Activated T-helper 1 cell treated with anti-CD3 and anti-CD28 coated beads, Interleukin-2, amount 50 U/mL, for 16 hours (primary cell): ENCODE results near the gene PLEKHA6.

Source experiments
- DNase-seq, 2 donors: peaks; one replicate each; pipeline ENCODE4 v3.0.0-alpha.2; 2020; ENCODE audit warnings: low read depth in 1 of 2, low spot score in 1 of 2

PLEKHA6 gene

DNA sequence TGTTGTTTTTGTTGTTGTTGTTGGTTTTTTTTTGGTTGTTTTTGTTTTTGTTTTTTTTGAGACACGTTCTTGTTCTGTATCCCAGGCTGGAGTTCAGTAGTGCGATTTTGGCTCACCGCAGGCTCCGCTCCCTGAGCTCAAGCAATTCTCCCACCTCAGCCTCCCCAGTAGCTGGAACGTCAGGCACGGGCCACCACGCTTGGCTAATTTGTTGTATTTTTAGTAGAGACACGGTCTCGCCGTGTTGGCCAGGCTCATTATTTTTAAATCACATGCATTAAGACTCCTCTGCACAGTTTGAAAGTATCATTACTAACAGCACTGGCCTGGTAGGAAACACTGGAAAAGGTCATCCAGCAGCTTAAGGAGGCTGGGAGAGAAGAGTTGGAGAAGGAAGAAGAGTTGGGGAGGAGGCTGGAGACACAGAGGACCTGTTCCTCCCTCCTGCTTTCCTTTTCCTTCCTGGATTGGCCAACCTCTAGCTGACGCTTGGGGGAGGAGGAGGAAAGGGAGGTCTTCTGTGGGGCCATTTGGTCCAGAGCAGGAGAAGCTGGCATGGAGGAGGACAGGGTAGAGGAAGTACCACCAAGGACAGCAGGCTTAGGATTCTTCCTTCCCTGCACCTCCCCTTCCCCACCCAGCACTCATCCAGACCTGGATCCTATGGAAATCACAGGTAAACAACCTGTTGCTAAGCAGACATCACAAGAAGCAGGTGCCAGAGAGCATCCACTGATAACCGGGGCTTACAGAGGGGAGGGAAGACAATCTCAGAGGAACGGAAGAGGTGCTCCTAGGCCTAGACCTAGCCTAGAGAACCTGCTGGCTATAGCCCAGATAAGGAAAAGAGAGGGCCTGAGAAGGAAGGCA lies 74.1 kb downstream of the PLEKHA6 start:
- no peak for DNase-seq

DNA sequence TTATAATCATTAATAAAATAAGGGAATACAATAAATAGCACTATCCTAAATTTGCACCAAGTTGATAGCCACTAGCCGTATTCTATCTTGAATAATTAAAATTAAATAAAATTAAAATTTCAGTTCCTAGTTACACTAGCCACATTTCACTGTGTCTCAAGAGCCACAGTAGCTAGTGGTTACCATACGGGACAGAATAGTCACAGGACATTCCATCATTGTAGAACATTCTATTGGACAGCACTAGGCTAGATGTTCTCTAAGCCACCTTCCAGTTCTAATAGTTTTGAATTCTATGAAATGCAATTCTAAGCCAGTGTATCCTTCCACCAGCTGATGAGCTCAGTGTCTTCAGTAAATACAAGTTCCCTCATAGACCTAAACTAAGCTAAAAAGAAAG lies 74.8 kb downstream of the PLEKHA6 start:
- DNase-seq, result no peak

DNA sequence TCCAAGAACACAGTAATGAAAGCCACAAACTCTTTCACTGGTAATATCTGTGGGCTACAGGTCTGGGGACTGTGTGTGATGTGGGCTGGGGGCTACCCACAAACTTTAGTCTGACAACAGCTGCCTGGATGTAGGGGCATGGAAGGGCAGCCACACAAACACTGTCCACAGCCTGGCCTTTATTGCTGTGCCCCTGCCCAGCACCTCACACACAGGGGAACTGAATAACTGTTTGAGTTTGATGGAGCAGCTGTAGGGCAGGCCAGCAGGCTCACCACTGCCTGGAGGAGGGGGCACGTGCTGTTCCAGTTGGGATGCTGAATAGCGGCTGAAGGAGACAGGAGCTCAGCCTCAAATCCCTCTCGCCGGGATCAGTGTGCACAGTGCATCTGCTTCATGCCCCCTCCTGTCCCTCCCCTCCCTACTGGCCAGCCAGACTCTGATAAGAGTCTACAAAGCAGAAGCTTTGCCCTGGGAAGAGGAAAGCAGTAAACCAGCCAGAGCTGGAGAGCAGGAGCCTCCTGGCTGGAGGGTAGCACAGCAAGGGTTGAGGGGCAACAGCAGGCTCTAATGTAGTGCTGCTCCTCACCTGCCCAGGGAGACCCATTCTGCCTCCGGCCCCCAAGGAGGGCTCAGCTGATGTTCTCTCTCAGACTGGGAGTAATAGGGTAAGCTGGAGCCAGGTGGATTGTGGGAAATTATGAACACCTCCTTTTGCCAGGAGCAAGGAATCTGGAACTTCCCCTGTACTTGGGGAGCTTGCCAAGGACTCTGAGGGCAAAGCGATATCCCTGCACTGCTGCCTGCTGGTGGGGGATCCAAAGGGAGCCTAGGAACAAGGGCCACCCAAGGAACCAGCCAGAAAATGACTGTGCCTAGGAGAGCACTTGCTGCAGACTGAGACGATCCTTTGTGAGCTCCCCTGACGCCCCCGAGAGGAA lies 75.7 kb downstream of the PLEKHA6 start:
- DNase-seq, result no peak

DNA sequence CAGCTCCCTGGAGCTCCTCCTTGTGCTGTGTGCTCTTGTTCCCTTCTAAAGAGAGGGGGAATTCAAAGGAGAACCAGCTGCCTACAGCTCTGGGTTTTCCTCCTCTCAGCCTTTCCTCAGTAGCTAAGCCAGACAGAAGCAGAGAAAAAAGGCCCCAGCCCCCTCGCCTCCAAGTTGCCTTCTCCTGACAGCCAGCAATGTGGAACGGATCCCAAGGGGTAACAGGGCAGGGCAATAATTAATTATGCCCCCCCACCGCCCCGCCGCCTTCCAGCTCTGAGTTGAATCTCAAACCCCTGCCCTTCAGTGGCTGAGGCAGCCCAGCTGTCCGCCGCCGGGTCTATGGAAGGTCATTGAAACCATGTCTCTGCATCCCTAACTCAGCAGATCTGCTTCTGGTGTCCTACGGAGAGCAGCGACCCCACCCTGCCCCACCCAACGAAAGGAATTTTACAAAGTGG lies 76.9 kb downstream of the PLEKHA6 start:
- DNase-seq, result no peak

DNA sequence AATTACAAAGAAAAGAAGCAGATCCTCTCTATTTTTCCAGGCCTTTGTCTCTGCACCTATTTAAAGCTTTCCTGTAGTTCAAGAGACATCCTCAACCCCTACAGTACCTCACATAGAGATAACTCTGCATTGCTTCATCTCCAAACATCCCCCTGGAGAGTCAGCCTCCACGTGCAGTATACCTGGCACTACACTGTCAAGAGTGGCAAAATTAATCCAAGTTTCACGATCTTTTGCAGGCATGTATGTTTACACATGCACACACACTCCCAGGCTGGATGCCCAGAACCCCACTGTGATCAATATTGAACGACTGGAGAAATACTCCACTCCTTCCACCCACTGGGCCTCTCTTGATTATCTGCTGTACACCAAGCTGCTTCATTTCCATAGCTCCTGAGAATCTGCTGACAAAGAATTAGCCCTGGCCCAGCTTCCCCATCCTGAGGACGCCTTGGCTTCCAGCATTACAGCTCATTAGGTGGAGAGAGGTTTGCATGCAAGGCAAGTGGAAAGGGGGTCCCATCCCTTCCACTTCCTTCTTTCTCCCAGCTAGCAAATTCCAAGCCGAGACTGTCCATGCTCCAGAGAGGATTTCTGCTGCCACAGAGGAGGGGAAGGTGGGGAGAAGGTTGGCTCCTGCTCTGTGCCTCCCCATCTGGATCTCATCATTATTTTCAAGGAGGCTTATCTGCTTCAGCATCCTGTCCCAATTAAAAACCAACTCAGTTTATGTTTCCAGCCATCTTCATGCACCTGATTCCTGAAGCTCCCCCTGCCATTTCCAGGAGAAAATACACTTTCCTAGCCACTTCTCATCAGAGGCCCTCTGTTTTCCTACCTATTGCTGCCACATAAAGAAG lies 79.4 kb downstream of the PLEKHA6 start:
- DNase-seq, result no peak

DNA sequence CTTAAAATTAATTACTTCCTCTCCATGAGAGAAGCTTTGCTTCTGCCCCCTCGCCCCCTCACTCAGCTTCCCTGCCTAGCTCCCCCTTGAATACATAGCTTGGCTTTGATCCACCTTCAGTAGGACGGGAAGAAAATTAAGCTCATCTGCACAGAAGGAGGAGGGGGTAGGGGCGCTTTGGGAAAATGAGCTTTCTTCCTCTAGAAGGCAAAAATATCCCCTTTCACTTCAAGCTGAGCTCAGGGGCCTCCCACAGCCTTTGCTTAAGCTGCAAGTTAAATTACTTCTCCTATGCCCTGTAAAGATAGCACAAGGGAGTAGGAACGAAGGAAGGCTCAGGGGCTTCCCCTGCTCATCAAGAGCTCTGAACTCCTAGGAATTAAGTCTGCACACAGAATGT lies 80.8 kb downstream of the PLEKHA6 start:
- no peak for DNase-seq

DNA sequence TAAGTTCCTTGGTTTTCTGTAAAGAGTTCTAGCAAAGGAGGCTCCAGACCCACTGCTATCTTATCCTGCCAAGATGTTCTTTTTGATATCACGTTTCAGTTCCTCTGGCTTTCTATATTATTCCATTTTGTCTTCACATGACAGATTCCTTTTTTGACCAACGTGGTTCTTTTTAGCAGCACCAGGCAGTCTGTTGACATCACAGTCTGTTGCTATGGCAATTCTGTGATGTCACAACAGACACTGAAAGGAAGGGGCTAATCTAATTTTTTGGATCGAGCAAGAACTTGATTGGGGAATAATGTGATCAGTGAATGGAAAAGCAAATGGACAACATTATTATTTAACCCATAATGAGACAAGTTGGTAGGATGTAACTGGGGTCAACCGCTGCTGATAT lies 81.5 kb downstream of the PLEKHA6 start:
- no peak for DNase-seq

DNA sequence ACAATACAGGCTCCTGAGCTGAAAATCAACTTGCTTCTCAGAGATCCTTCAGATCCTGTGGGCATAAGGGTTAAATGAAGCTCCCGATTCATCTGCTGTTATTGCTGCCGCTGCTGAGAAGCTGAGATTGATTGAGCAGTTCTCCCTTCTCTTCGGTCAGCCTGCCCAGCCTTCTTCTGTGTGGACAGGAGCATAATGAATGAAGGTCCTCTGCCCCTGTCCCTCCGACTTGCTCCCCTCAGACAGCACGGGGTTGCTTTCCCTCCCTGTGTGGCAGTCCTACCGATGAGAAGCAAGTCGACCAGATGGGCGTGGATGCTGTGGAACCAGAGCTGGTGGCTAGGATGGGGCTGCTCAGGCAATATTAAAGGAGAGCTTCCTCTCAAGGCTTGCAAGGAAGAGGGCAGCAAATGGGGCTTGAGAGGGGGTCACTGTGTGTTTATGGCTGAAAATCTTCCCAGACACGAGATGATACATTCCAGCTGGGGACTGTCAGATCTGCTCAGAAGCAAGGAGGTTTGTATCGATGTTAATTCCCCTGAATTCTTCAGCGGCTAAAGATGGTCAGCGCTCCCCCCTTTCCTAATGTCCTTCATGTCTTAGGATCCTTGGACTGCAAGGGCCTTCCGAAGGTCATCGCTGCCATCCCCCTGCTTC lies 82.0 kb downstream of the PLEKHA6 start:
- no peak for DNase-seq

DNA sequence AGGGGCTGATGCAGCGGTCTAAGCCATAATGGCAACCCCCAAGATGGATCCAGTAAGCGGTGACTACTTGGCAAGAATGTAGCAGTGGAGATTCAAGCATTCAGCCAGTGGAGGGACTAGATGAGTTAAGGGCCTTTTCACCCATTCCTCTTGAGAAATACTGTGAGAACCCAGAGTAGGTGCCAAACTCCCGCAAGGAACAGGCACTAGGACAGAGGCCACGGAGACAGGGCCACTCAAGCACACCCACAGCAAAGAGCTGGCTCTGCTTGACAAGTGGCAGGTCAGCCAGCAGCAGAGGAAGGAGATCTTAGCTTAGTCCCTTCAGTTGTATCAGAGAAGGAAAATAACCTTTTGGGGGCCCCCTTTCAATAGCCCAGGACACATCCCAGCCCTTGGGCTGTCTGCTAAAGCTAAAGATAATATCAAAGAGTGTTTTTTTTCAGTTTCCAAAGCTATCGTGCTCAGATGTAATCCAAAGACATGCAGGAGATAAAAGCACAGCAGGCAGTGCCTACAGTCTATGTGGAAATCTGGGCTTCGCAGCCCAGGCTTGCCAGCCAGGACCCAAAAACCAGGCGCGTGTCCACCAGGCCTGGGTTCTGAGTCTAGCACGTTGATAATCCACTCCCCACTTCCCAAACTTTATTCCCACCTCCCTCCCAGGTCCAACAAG lies 83.9 kb downstream of the PLEKHA6 start:
- no peak for DNase-seq

DNA sequence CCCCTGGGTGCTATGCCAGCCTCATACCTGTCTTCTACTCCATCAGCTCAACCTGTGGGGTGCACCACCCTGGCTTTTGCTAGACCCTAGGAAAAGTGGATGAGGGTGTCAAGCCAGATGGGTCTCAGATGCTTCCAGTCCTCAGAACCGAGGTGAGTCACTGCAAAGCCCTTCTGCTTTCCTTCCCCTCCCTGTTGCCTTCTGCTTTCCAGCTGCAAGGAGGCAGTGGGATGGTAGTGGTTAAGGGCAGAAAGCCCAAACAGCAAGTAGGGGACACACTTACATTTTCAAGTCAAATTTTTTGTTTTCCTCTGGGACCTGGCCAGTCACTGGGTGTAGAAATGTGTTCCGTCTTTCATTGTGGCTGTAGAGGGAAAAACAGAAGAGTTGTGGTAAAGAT lies 85.3 kb downstream of the PLEKHA6 start:
- DNase-seq, result no peak

DNA sequence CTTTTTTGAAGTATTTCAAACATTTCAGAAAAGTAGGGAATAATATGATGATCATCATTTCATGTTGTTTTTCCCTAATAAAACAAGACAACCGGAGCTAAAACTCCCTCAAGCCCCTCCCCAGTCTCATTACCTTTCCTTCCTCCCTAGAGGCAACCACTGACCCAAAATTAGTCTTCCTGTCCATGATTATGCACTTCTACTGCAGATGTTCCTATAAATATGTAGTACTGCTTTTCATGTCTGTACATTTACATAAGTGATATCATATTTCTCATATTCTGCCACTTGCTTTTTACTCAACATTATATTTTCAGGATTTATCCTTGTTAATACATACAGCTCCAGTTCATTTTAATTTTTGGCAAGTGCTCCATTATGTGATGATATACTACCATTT lies 87.2 kb downstream of the PLEKHA6 start:
- DNase-seq, result no peak

DNA sequence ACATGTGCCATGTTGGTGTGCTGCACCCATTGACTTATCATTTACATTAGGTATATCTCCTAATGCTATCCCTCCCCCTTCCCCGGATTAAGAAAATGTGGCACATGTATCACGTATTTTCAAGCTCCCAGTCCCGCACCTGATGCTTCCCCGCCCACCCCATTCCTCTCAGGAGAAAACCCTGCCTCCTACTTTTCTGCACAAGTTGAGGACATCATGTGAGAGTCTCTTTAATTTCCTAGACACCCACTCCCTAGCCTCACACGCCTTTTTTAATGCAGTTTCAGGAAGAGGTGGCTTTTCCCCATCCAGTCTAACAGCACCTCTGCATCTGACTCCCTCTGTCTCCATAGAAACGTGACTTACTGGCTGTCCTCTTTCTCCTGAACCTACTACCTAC lies 87.8 kb downstream of the PLEKHA6 start:
- DNase-seq, result no peak

DNA sequence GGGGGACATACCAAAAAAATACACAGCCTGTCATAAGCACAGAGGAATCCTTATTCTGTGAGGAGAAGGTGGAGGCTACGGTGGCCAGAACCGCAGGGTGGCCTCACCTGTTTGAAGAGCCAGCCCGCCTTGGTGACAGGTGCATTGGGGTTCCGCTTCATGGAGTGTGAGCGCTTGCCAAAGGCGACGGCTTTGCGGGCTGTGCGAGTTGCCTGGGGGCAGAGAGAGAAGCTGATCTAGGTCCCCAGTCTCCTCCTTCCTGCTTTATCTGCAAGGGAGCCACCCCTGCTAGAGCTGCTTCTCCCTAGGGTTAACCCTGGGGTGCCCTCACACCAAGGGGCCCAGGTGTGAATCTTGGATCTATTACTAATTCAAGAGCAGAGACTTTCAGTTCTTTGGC lies 91.6 kb downstream of the PLEKHA6 start:
- no peak for DNase-seq

DNA sequence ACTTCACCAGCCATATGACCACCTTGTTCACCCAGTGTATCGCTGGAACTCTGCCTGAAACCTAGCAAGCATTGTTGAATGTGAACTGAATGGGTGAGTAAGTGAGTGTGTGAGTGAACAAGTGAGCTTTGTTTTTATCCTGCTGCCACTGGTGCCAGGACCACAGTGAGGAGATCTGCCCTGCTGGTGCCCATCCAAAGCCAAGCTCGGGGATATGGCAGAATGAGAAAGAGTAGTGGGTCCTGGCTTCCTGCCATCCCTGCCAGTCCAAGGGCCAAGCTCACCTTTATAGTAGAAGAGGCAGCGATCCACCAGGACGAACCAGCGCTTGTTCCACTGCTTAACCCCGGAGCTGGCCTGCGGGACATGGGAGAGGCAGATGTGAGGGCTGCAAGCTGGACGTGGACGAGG lies 92.5 kb downstream of the PLEKHA6 start:
- DNase-seq, result no peak

DNA sequence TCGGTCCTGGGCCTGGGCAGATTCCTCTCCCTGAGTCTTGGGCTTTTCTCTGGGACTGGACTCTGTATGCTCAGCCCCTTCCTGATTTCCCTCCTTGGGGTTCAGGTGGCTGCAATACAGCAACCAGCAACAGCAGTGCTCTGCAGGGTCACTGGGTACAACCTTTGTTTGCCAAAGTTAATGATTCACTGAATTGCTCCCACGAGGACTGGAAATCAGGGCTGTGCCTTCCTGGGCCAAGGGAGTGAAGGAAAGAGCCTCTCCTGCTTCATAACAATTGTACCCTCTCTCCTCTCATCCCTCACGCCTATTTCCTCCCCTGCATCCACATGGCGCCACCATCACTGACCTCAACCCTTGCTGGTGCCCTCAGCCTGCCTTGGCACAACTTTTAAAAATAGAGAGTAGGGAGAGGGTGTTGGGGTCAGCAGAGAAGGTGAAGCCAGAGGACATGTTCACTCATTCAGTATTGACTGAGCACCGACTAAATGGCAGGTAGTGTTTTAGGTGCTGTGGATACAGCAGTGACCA lies 93.2 kb downstream of the PLEKHA6 start:
- DNase-seq, result no peak

DNA sequence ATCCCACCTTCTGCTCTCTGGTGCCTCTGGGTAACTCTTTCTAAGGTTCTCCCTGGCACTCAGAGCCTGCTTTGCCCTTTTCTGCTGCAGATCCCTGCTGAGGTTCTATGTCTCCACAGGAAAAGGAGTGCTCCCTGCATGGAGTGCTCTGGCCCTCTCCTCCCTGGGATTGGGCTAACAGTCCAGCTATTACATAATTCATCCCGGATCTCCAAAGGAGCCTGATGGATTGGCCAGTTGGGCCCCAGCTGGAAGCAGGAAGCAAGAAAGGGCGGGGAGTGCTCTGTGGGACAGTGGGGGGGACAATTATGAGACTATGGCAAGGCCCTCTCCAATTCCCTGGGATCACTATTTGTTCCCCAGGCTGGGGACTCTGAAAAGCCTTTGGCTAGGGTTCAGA lies 94.1 kb downstream of the PLEKHA6 start:
- DNase-seq, result no peak

DNA sequence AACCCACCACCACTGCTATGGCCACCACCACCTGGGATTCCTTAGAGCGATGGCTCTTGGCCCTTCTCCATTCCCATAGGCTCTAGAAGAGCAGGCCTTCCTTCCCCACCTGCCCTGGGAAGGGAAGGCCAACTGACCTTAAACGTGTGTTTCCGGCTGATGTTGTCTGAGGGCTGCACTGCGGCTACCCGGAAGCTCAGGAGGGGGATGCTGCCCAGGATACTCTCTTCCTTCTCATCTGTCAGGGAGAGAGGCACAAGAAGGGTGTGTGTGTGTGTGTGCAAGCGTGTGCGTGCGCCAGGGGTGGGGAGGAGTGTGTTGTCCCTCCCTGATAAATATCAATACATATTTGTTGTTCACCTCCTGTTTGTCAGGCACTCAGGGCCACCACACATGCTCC lies 94.9 kb downstream of the PLEKHA6 start:
- DNase-seq, result no peak

DNA sequence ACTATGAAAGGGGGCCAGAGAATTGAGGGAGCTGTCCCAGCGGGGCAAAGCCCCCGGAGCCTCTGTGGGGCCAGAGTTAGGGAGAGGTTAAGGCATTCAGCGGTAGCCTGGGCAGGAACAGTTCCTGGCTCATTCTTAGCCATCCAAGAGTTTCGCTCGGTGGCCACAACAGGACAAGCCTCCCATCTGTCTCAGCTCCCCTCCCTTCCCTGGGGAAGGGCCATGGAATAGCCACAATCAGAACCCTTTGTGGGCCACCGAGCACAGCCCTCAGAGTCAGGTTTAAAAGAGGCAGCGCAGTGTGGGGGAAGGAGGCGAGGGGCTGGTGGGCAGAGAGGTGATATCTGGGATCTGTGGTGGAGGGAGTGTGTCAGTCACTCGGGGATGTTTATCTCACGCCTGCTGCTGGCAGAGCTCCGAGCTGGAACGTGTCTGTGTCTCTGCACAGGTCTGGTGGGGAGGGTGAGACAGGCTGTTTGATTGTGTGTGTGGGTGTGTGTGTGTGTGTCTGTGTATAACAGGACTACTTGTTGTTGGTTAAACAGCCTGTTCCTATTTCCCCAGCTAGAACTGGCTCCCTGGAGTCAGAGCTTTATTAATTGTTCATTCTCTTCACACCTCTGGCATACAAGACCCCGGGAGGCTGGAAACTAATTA lies 96.3 kb downstream of the PLEKHA6 start:
- no peak for DNase-seq

DNA sequence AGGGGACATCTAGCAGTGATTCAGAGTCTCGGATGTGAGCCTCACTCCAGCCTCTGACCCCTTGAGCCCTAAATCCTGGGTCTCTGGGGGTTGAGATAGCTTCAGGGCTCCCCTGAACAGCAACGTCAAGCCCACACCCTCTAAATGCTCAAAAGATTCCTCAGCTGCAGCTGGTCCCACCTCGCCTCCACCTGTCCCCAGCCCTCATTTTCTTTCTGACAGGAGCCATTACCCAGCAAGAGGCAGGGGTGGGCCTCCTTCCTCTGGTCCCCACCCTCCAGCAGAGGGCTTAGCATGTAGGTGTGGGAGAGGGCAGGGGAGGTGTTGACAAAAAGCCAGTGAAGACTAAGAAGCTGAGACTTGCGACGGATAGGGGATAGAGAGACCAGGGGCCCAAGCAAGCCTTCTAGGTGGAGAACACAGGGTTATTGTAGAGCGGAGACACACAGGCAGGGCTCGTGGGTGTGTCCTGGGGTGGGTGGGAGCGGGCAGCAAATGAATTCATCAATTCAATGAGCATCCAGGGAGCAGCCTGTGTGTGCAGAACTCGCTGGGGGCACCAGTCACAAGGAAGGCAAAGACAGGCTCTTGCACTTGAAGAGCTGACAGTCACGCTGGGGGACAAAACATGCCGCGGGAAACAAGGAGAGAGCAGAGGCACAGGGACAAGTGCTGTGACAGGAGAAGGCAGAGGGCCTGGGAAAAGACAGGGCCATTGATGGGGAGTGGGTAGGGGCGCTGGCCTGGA lies 97.0 kb downstream of the PLEKHA6 start:
- DNase-seq, result no peak
